Islet precursor cell (in vitro differentiated cells): ENCODE measurements around the gene FITM1.

Experiments
- DNase-seq: peaks from one replicate; pipeline ENCODE4 v3.0.0-alpha.2; 2018

Gene FITM1

DNA sequence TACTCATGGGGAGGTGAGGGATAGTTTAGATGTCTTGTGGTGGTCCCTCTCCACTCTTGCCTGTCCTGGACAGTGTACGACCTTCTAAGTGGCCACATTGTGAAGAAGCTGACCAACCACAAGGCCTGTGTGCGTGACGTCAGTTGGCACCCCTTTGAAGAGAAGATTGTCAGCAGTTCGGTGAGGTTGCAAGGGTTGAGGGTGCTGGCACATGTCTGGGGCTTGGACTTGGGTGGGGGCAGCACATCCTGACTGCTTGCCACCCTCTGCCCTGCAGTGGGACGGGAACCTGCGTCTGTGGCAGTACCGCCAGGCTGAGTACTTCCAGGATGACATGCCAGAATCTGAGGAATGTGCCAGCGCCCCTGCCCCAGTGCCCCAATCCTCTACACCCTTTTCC is 7.6 kb upstream of the FITM1 start:
- no peak for DNase-seq

DNA sequence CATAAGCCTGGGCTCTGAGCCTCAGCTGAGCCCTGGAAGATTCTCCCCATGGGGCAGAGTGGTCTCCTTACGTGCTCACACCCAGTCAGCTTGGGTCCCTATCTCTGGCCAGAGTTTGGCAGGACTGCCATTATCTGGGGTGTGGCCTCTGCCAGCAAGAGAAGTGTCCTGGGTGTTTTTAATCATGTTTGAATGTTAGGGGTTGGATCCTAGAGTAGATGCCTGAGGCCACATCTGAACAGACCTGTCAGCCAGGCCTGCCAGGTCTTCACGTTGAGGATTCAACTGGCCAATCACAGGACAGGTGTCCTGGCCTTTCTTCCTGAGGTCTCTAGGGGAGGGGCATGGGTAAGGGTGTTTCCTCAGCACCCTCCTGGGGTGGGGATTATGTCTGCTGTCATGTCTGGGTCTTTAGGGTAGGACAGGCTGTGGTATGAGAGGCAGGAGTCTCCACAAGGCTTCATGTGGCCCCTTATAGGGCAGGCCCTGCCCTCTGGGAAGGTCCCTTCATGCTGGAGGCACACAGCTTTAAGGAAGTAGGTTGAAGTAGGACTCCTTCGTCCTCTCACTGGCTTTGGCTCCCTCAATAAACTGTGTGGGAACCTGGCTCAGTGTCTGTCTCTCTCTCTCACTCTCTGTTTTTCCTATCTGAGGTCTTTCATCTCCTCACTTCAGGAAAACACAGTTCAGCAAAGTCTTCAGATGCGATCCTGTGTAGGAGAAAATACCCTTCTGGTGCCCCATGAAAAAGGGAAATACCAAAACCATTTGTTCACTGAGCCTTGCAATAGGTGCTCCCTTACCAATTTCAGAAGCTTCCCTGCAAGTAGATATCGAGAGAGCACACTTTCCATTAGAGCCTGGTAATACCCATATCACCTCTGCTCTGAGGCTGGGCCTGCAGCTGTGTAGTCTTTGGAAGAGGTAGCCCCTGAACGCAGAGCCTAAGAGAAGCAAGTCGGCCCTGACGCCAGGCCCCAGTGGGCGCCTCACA is 6.7 kb upstream of the FITM1 start:
- DNase-seq, result no peak

DNA sequence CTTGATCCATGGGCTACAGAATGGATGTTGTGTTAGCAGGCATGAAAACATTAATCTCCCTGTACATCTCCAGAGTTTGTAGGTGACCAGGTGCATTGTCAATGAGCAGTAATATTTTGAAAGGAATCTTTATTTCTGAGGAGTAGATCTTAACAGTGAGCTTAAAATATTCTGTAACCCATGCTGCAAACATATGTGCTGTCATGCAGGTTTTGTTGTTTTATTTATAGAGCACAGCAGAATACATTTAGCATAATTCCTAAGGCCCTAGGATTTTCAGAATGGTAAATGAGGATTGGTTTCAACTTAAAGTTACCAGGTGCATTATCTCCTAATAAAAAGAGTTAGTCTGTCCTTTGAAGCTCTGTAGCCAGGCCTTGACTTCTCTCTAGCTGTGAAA is 3.5 kb upstream of the FITM1 start:
- DNase-seq, result no peak

DNA sequence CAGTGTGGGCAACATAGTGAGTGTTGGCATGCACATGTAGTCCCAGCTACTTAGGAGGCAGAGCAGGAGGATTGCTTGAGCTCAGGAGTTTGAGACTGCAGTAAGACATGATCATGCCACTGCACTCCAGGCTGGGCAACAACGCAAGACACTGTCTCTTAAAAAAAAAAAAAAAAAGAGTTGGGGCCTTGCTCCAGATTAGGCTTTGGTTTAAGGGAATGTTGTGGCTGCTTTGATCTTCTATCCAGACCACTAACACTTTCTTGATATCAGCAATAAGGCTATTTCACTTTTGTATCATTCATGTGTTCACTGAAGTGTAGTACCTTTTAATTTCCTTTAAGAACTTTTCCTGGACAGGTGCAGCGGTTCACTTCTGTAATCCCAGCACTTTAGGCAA is 2.8 kb upstream of the FITM1 start:
- DNase-seq, result no peak

DNA sequence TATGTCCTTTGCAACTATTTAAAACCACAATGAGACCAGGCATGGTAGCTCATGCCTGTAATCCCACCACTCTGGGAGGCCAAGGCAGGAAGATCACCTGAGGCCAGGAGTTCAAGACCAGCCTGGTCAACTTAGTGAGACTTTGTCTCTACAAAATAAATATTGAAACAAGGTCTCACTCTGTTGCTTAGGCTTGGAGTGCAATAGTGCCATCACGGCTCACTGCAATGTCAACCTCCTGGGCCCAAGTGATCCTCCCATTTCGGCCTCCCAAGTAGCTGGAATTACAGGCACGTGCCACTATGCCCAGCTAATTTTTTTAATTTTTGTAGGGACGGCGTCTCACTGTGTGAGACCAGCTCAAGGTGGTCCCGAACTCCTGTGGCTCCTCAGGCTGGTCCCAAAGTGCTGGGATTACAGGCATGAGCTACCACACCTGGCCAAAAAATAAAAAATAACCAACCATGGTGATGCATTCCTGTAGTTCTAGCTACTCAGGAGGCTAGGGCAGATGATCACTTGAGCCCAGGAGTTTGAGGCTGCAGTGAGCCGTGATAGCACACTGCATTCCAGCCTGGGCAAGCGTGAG is 955 bp upstream of the FITM1 start:
- no peak for DNase-seq

DNA sequence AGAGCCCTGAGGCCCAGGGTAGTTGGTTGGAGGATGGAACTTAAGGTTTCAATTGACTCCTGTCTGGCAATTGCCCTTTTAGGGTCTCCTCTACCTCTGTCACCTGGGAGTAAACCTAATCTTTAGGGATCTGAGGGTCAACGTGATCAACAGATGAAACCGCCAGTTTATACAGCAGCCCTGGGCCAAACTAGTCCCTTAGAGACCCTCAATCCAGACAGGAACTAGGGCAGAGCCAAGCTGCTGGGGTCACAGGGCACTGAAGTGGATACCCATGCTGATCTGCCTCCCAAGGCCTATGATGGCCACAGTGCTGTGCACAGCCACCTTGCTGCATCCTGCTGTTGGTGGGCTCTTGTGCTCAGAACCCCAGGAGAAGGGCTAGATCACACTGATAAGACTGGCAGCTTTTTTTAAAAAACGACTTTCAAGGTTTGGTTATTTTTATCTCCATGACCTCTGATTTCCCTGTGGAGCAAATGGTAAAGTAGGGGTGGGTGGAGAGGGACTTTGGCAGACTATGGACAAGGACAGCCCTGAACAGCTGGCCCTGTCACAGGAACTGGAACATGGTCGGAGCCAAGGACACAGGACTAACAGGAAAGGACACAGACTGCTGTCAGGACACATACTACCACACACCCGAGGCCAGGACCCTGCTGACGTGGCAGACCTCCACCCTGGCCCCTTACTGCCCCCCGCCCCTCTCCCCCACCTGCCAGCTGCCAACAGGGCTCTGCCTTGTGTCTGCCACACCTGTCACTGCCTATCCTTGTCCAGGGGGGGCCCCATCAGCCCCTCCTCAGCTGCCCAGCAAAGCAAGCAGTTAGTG is 474 bp downstream of the FITM1 start:
- DNase-seq, result no peak

DNA sequence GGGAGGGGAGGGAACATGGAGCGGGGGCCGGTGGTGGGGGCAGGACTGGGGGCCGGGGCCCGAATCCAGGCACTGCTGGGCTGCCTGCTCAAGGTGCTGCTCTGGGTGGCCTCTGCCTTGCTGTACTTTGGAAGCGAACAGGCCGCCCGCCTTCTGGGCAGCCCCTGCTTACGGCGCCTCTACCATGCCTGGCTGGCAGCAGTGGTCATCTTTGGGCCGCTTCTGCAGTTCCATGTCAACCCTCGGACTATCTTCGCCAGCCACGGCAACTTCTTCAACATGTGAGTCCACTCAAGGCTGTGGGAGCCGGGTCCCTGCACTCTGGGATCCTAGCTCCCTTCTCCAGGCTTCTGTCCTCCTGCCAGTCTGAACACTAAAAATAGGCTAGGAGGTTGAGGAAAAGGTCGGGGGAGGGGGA is 1.1 kb downstream of the FITM1 start:
- no peak for DNase-seq

DNA sequence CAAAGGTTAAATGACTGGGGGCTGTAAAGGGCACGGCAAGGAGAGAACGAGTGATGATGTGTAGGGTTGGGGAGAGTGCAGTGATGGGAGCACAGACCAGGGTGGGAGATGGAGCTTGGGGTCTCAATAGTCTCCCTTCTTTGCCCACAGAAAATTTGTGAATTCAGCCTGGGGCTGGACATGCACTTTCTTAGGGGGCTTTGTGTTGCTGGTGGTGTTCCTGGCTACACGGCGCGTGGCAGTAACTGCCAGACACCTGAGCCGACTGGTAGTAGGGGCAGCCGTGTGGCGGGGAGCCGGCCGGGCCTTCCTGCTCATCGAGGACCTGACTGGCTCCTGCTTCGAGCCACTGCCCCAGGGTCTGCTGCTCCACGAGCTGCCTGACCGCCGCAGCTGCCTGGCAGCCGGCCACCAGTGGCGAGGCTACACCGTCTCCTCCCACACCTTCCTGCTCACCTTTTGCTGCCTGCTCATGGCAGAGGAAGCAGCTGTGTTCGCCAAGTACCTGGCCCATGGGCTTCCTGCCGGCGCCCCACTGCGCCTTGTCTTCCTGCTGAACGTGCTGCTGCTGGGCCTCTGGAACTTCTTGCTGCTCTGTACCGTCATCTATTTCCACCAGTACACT is 1.7 kb downstream of the FITM1 start:
- DNase-seq, result no peak

DNA sequence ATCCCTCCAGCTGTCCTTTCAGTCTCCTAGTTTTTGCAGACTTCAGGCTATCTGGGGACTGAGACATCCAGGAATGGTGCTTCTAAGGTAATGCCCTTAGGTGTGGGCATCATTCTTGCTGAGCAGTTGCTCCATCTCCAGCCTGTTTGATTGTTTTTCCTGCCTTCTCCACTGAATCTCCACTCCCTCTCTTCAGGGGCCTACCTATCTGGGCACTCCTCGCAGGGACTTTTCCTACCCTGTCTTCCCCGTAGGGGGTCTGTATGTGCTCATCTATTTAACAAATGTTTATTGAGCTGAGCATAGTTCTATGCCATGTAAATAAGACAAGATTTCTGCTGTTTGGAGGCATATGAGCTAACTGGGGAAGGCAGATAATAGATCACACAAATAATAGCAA is 2.5 kb downstream of the FITM1 start:
- DNase-seq, result no peak

DNA sequence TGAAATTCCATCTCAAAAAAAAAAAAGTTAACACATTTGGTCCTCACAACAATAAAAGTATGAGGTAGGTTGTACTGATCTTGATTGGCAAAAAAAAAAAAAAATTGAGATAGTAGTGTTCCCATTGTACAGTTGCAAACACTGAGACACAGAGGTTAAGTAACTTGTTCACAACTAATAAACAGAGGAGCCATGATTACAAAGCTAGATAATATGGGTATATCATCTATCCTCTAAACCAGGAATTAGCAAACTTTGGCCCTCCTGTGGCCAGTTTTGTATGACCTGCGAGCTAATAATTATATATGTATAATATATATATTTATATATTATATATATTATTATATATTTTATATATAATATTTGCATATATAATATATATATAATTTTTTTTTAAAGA is 3.3 kb downstream of the FITM1 start:
- no peak for DNase-seq

DNA sequence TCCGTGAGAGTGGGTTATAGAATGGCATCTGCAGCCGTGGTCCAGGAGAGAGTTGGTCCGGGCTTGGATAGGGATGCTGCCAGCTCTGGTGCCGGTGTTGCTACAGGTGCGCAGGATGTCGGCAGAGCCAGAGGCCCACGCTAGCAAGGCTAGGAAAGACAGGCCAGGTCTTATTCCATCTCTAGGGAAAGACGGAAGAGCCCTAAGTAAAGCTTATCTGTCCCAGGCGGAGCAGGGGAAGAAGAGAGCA is 5.0 kb downstream of the FITM1 start:
- DNase-seq, result no peak

DNA sequence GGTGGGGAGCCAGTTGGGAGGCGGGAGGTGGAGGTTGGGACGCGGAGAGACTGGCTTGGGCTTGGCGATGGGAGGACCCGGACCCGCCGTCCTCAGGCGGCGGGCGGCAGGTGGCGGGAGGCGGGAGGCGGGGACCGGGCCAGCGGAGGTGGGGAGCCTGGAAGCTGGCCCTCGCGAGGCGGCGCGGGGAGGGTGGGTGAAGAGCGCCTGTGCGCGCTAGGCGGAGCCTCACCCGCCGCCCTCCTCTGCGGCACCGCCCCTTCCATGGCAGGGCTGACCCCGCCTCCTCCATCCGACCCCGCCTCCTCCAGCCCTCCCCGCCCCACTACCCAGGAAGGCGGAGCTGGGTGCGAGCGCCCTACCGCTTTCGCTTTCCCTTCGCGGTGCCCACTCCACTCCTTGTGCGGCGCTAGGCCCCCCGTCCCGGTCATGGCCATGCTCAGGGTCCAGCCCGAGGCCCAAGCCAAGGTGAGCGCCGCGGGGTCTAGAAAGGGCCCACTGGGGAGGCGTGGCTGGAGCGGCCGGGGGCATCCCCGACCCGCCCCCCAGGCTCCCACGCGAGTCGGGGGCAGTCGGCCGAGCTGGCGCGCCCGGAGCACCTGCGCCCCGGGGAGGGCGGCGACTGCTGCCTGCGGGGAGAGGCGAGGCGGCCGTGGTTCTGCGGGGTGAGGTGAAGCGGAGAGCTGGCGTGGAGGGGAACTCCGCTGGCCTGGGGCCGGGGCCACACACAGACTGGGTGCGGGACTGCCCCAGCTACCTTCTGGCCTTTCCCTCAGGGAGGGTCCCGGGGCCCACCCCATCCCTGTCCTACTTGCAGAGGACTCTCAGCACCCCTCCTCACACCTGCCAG is 5.6 kb downstream of the FITM1 start, which contains the start of gene PSME1:
TSS of gene PSME1 (plus strand) at position 361 of the 850 bp plus-strand sequence. CDS start at position 430, 69 bp downstream.
- peak; percentile 94 for DNase-seq

DNA sequence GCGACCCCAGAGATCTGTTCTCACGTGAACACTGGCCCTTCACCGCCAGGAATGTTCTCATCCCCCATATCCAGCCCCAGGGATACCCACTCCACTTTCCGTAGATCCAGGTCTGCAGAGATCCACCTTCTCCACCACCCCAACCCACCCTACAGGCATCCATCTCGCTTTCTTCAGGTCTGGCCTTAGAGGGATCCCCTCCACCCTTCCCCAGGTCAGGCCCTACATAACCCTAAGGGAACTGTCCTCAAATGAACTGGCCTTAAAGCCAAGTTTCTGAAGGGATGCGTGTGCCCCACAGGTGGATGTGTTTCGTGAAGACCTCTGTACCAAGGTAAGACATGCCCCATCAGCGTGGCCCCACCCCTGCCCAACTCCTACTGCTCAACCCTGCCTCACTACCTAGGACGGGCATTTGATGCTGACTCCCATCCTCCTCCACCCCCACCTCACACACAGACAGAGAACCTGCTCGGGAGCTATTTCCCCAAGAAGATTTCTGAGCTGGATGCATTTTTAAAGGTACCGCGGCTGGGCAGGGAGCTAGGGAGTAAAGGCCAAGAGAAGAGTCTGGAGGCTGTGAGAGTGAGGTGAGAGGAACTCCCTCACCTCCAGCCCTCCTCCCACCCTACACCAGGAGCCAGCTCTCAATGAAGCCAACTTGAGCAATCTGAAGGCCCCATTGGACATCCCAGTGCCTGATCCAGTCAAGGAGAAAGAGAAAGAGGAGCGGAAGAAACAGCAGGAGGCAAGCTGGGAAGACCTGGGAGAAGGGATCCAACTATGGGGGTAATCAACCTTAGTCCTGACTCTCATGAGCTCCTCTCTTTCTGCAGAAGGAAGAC is 6.4 kb downstream of the FITM1 start:
- DNase-seq, result no peak

DNA sequence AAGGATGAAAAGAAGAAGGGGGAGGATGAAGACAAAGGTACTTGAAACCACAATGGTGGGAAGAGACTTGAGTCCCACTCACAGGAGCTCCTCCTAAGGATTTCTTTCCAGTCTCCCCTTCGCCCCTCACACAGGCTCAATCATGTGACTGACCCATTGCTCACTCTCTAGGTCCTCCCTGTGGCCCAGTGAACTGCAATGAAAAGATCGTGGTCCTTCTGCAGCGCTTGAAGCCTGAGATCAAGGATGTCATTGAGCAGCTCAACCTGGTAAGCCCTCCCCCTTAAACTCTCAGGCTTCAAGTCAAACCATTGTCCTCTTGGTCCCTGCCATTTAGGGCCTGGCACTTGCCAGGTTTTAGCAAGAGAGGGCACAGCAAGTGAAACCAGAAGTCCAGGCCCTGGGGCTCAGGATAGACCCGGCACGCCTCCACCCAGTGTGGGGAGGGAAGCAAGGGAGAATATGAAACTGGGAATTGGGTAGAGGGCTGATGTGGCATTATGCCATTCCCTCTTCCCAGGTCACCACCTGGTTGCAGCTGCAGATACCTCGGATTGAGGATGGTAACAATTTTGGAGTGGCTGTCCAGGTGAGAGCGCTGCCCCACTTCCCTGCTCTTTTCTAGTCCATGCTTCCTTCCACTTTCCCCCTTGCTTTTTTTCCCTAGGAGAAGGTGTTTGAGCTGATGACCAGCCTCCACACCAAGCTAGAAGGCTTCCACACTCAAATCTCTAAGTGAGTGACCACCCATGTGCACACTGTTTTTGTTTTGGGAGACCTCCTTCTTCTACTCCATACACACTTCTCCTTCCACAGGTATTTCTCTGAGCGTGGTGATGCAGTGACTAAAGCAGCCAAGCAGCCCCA is 7.3 kb downstream of the FITM1 start:
- no peak for DNase-seq

DNA sequence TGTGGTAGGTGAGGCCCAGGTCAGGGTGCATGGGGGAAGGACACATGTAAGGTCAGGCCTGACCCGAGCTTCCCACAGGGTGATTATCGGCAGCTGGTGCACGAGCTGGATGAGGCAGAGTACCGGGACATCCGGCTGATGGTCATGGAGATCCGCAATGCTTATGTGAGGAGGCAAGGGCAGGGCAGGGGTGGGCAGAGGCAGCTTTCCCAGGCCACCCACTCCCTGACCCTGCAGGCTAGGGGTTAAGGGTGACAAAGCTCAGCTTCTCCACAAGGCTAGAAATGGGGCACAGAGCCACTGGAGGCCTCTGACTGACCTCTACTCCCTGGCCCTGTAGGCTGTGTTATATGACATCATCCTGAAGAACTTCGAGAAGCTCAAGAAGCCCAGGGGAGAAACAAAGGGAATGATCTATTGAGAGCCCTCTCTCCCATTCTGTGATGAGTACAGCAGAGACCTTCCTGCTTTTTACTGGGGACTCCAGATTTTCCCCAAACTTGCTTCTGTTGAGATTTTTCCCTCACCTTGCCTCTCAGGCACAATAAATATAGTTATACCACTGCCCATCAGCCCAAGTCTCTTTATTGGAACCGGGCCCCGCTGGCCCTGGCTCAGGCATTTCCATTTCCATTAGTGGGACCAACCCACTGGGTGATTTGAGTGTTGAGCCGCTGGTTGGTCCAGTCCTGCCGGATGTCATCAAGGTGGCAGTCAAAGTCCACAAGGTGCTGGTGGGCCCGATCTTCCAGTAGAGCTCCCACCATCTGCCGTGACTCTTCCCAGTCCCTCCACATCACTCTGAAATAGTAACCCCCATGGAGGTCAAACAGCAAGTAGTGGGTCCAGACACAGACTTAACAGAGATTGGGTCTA is 8.2 kb downstream of the FITM1 start:
- DNase-seq, result no peak

DNA sequence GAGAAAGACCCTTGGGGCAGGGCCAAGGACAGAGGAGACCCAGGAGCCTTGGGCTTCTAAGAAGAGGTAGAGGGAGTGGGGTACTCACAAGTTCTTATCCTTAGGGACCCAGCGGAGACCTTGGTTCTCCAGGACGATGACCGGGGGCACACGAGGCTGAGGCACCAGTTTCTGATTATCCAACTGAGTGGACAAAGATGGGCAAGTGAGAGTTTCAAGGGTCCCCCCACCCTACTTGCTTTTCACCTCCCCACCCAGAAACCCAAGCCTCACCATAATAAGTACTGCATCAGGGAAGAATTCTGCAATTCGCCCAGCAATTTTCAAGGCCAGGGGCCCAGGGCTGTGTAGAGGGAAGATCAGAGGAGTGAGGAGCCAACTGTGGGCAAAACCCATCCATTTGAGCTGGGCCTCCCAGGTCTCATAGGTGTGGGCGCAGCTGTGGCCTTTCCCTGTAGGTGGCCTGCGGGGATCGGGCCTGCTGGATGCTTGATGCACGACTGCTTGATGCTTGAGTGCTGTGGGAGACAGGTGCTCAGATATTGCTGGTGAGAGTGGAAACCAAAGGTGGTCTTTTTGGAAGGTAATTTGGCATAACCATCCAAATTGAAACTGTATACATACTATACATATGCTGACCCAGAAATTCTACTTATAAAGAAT is 8.9 kb downstream of the FITM1 start:
- no peak for DNase-seq

DNA sequence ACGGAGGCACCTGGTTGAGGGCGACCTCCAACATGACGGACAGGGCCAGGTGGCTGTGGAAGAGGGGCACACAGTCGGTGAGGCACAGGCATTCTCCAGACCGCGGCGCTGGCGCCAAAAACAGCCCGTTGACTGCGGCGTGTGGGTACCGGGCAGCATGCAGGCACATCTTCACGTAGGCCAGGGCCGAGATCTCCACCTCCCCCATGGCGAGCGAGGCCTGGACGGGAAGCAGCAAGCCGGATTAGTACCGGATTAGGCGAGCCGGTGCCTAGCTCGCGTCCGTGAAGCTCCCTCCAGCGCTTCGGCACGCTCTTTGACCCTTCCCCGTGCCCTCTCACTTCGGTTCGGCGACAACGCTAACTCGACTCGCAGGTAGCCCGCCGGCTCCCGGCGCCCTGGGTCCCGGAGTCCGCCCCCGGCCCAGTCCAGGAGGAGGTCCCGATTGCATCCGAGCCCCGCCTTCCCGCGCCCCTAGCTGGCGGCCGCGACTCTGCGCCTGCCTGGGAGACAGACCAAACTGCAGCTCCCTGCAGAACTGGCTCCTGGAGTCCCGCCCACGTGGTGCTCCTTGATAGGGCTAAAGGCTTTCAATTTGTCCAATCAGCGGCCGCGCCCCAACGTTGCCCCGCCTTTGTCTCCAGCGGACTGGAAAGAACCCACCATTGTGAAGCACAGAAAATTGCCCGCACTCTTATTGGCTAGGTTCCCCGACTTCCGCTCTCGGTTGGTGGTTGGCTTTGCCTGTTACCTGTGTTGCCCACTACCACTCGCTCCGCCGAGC is 10.8 kb downstream of the FITM1 start, which contains the start of gene EMC9:
TSS of gene EMC9 (minus strand) at position 495 of the 784 bp plus-strand sequence. CDS start at position 208, 287 bp downstream.
- DNase-seq, result peak; percentile 100

DNA sequence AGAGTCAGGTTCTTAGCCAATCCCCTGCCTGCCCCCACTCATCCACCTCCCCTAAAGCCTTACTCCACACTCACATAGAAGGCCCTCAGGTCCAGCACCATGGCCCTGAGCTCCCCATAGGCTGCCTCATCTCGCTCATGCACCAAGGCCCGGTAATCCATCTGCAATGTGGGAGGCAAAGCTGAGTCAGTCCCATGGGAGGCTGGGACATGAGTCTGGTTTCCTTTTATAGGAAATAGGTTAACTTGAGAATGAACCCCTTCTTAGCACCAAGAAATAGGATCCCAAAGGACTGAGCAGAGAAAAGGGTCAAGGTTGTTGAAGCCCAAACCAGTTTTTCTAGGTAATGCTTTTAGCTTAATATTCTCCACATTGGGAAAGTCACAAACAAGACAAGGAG is 13.1 kb downstream of the FITM1 start:
- no peak for DNase-seq
